ENCODE measurements around the gene FITM2.

FITM2 gene

DNA sequence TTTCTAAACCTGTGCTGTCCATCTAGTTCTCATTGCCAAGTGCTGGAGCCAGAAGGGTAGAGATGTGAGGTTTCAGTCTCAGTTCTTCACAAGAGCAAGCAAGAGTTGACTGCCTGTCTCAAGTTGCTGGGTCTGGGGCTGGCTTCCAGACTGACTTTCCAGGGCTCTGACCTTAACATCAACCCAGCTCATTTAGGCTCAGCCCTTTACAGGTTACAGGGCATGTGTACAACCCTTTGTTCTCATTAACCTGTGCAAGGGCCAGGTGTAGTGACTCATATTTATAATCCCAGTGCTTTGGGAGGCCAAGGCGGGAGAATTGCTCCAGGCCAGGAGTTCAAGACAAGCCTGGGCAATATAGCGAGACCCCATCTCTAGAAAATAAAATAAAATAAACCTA lies 30.6 kb downstream of the FITM2 start:
- DNase-seq (ENCODE audit: low read depth), result no peak

GRCh38 chr20:44279228-44279627 lies 31.8 kb downstream of the FITM2 start:
- DNase-seq (ENCODE audit: low read depth), result no peak

- DNase-seq (ENCODE audit: low read depth), result no peak
Measured at GRCh38 chr20:44274303-44275017, 36.5 kb downstream of the FITM2 start.

DNA sequence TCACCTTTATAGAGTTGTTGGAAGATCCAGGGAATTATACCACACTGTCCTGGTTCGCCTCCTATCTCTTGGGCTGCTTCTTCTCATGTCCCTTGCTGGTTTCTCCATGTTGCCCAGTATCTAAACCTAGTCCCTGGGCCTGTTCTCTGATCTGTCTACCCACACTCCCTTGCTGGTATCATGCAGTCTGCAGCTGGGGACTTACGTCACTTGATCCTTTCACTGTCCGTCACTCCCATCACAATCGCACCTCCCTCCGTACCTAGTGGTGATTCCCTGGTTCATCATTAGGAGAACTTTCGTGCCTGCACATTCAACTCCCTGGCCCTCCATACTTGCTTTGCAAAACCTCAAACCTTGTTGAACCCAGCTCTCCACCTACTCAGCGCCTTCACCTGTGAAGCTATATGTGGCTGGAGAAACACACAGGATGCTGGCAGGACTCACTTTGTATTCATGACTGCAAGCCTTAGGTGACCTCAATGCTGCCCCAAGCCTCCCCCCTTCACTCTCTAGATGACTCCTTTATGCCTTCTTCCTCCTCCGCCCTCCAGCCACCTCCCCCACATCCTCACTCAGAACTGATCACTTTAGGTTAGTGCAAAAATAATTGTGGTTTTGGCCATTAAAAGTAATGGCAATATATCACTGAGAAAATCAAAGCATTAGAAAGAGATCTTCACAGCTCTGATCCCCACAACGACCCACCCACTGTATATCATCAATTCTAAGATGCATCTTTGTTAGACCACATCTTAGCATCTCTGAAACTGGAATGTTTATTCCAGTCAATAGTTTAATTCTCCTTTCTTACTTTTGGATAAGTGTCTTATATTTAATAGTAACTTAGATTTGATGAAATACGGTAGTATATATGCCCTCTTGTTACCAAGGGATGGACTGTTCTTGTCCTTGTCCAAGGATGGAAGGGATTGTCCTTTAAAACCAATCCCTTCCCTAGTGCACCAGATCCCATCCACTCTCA lies 37.5 kb downstream of the FITM2 start:
- no peak for DNase-seq (ENCODE audit: low read depth)

DNA sequence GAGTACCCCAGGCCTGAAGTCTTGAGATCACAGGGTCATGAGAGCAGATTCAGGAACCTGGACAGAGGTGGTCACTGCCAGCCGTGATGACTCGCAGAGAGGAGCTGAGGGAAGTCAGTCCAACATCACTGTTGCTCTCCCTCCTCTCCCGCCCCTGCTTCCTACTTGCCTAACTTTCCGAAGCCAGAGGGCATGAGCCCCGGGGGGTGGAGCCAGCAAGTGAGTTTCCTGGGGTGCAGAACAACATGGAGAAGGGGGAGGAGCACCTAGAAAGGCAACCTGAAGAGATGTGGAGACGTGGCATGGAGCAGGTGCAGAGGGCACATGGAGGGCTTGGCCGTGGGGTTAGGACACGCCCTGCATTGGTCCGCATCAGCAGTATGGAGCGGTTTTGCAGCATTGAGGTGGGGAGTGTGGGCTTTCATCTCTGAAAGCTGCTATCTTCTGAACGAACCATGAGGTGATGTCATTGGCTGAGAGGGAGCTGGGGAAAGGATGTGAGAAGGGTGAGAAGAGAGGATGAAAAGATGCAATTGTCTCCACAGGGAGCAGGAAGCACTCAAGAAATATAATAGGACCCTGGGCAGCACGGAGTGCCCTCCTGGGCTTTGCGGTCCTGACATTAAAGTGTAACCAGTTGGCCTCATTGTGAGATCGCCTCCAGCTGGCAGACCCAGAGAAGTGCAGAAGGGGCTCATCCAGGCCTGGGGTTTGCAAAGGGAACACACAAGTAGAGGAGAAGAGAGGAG lies 38.9 kb downstream of the FITM2 start:
- DNase-seq (ENCODE audit: low read depth), result no peak

DNA sequence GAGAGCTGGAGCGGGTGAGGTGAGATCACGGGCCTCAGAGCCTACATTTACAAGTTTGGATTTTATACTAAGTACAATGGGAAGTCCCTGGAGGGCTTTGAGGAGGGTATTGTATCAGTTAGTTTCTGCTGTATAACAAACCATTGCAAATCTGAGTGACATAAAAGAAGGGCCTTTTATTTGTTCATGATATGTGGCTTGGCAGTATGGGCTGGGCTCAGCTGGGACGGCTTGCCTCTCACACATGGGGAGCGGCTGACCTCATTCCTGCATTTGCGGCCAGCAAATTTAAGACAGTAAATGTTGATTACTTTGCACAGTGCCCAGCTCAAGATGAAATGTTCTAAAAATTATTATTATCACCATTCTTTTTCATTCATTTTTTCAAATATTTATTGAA lies 42.2 kb downstream of the FITM2 start:
- DNase-seq (ENCODE audit: low read depth), result no peak

- DNase-seq (ENCODE audit: low read depth), result no peak
Measured at GRCh38 chr20:44264287-44264686, 46.7 kb downstream of the FITM2 start.

DNA sequence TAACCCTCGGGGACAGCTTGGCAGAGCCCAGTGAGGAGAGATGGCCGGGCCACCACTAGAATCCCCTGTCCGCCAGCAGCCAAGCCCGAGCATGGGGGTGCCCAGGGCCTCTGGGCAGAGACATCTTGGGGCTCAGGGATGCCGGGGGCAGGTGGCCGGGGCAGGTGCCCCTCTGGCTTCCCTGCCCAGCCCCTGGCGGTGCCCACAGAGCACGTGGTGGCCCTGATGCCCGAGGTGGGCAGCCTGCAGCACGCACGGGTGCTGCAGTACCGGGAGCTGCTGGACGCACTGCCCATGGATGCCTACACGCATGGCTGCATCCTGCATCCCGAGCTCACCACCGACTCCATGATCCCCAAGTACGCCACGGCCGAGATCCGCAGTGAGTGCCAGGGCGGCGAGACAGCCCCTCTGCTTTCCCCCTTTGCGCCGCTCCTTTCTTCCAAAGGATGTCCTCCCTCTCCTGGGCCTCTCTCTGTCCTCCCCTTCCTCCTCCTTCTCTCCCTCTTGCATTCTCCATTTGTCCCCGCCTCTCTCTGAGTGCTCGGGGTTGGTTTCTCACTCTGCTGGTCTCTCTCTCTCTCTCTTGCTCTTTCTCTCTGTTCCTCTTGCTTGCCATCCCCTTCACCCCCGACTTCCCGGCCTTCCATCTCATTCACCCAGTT lies 52.6 kb downstream of the FITM2 start:
- no peak for DNase-seq (ENCODE audit: low read depth)

DNA sequence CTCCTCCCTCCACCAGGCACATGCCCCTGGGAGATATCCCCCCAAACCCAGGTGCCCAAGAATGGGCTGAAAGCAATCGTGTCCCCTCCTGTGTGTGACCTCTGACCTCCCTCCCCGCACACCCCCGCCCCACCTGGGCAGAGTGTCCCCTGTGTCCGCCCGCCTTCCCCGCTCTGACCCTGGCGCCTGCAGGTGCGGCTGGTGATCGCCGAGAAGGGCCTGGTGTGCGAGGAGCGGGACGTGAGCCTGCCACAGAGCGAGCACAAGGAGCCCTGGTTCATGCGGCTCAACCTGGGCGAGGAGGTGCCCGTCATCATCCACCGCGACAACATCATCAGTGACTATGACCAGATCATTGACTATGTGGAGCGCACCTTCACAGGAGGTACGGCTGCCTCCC lies 54.0 kb downstream of the FITM2 start:
- no peak for DNase-seq (ENCODE audit: low read depth)

- DNase-seq (ENCODE audit: low read depth), result no peak
Measured at GRCh38 chr20:44255942-44256341, 55.1 kb downstream of the FITM2 start.

DNA sequence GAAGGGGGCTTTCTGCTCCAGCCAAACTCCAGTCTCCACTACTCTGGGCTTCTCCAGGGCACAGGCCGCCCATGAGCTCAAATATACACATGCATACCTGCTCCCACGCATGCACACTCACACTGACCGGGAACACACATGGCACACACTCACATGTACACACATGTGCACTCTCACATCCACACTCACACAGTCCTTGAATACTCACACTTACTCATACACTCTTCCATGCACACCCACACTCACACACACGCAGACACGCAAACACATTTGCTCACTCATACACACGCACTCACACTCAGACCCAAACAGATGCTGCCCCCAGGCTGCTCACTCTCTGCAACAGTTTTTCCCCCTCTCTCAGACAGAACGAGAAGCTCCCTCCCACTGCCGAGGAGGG lies 56.9 kb downstream of the FITM2 start:
- no peak for DNase-seq (ENCODE audit: low read depth)

GRCh38 chr20:44253528-44253927 lies 57.5 kb downstream of the FITM2 start:
- no peak for DNase-seq (ENCODE audit: low read depth)

Data from activated T-helper 1 cell treated with Interleukin-2 at 50 U/mL for 16 hours (primary cell).